T-cell (primary cell): ENCODE results near the gene ADAT1. TPM values are rescaled to one million over a fixed set of nuclear protein-coding genes. Genes with fewer than 3 reads are reported as not detected.

Source experiments
- ATAC-seq, 4 experiments: fragments of 200-7000 bp in 3 of 4; fragments of 150-1000 bp in 1 of 4; cut with Tn5 transposase; replicated peaks in 1 of 4; 1 replicate in 3 of 4; 2 replicates in 1 of 4; pipeline ENCODE4 v1.10.0; 2021; ENCODE audit warnings: moderate library complexity in 3 of 4, mild to moderate bottlenecking in 2 of 4, moderate number of reproducible peaks in 1 of 4
- CTCF ChIA-PET, 2 donors: fragments of 300-600 bp; sonication (Branson Sonifier 250); formaldehyde crosslinking; loops; one replicate each; lab custom pipeline; 2022; ENCODE audit warnings: antibody characterized with exemption in 2 of 2; lab: Charles Lee
- POLR2A ChIA-PET, 2 donors: fragments of 300-600 bp; sonication (Branson Sonifier 250); formaldehyde crosslinking; loops; one replicate each; lab custom pipeline; 2022; ENCODE audit warnings: antibody characterized with exemption in 2 of 2; lab: Charles Lee
- DNase-seq, 35 experiments: peaks; one replicate each; pipeline versions ENCODE4 v3.0.0 to v3.0.0-alpha.2; 2013 to 2023
- H3K27ac ChIP-seq: one replicate; pipeline ENCODE4 v1.5.1; 2013; ENCODE audit warnings: low read length
- H3K27me3 ChIP-seq, 2 experiments: replicated peaks in 1 of 2; 1 replicate in 1 of 2; 2 replicates in 1 of 2; pipeline versions ENCODE4 v1.6.1 to v1.7.0; 2013; ENCODE audit warnings: low read length in 1 of 2, mixed read lengths in 1 of 2; ENCODE audit not compliant: control insufficient read depth in 2 of 2, insufficient read depth in 2 of 2; ENCODE audit errors: extremely low read depth in 1 of 2
- H3K36me3 ChIP-seq, 2 donors: 1 replicate in 1 of 2; 2 replicates in 1 of 2; pipeline versions ENCODE4 v1.6.1 to v1.7.0; 2013; ENCODE audit warnings: low read length in 1 of 2; ENCODE audit not compliant: control insufficient read depth in 2 of 2, insufficient read depth in 1 of 2; ENCODE audit errors: extremely low read depth in 1 of 2
- H3K4me1 ChIP-seq, 2 experiments: 1 replicate in 1 of 2; 2 replicates in 1 of 2; pipeline versions ENCODE4 v1.6.1 to v1.7.0; 2013; ENCODE audit warnings: low read length in 2 of 2, mixed read lengths in 1 of 2; ENCODE audit not compliant: insufficient read depth in 2 of 2, control insufficient read depth in 1 of 2; ENCODE audit errors: extremely low read depth in 1 of 2
- H3K4me3 ChIP-seq, 2 donors: 1 replicate in 1 of 2; 2 replicates in 1 of 2; pipeline versions ENCODE4 v1.5.1 to v1.7.0; 2013; ENCODE audit warnings: mild to moderate bottlenecking in 2 of 2, low read length in 1 of 2, moderate library complexity in 1 of 2; ENCODE audit not compliant: control insufficient read depth in 1 of 2; ENCODE audit errors: extremely low read depth in 1 of 2
- H3K9me3 ChIP-seq: 2 replicates; pipeline ENCODE4 v1.7.0; 2013
- H3K27ac Mint-ChIP-seq, 2 donors: one replicate each; pipeline ENCODE4 v1.8.0; 2020 to 2021; ENCODE audit warnings: mild to moderate bottlenecking in 2 of 2, mixed read lengths in 2 of 2
- H3K27me3 Mint-ChIP-seq, 2 donors: one replicate each; pipeline ENCODE4 v1.8.0; 2021 to 2022; ENCODE audit warnings: mixed read lengths in 2 of 2
- H3K36me3 Mint-ChIP-seq: one replicate; pipeline ENCODE4 v1.8.0; 2021; ENCODE audit warnings: mixed read lengths
- H3K4me1 Mint-ChIP-seq, 3 donors: one replicate each; pipeline ENCODE4 v1.8.0; 2020 to 2022; ENCODE audit warnings: mixed read lengths in 3 of 3, mild to moderate bottlenecking in 1 of 3
- H3K4me3 Mint-ChIP-seq, 3 donors: one replicate each; pipeline ENCODE4 v1.8.0; 2020 to 2022; ENCODE audit warnings: mild to moderate bottlenecking in 3 of 3, mixed read lengths in 3 of 3, moderate library complexity in 3 of 3
- H3K9me3 Mint-ChIP-seq, 3 donors: one replicate each; pipeline ENCODE4 v1.8.0; 2020 to 2022; ENCODE audit warnings: mixed read lengths in 3 of 3
- WGBS: methylation state at CpG from one replicate; pipeline ENCODE4 v1.1.5; 2013; ENCODE audit warnings: missing lambda C conversion rate; ENCODE audit not compliant: insufficient coverage; 5-methylcytosine and 5-hydroxymethylcytosine counted together
- total RNA-seq, 35 experiments: library from RNA in 6 of 35; stranded (reverse) in 6 of 35; fragments of 120-200 nt in 1 of 35; gene quantifications; one replicate each; pipeline versions ENCODE4 v1.2.1 to v1.2.4 and lab custom pipeline; 2013 to 2026

ADAT1 gene
- total RNA-seq, 5 donors from 2014 or later (not counting 1 experiment from before 2014, with no cell fraction given), result 62.9 to 79.2 (median 72.0) TPM

GRCh38 chr16:75640598-75640997, 17.5 kb upstream of the ADAT1 start:
- Histone ChIP-seq H3K9me3 (no peaks in the 10 kb centered on the region), H3K4me3 (no peak overlapping the region), H3K27ac (no peak overlapping the region), H3K4me1 (peaks cover 19 to 23% of the 10 kb centered on the region in 2 experiments), H3K36me3 (peaks cover 12 to 82% of the 10 kb centered on the region in 2 donors), H3K27me3 (no peaks in the 10 kb centered on the region)
- 96% methylated on average over 4 of the region's 6 CpGs for WGBS
- H3K27me3 Mint-ChIP-seq, result no peaks in the 10 kb centered on the region
- H3K27ac Mint-ChIP-seq, result no peak overlapping the region
- no peaks in the 10 kb centered on the region for H3K9me3 Mint-ChIP-seq
- H3K36me3 Mint-ChIP-seq, result peaks cover 67% of the 10 kb centered on the region
- no peak for DNase-seq
- POLR2A ChIA-PET, result no interaction called here
- H3K4me1 Mint-ChIP-seq, result peaks cover 41 to 49% (median 47%) of the 10 kb centered on the region in 3 donors
- CTCF ChIA-PET, result interaction anchor here in 1 of 2 donors (1.4 kb wide), 1 partner anchor 10 kb away, joined by 4 read pairs; no protein-coding TSS in a partner anchor
- no peak for ATAC-seq
- no peak overlapping the region for H3K4me3 Mint-ChIP-seq

GRCh38 chr16:75635036-75635435, 12.0 kb upstream of the ADAT1 start:
- H3K36me3 ChIP-seq, result peaks cover 23 to 88% of the 10 kb centered on the region in 2 donors
- no peak overlapping the region for H3K27ac ChIP-seq
- Mint-ChIP-seq H3K27ac (no peak overlapping the region), H3K4me1 (peaks cover 6 to 12% (median 9%) of the 10 kb centered on the region in 3 donors), H3K27me3 (no peaks in the 10 kb centered on the region), H3K4me3 (no peak overlapping the region), H3K36me3 (peaks cover 62% of the 10 kb centered on the region), H3K9me3 (no peaks in the 10 kb centered on the region)
- no peaks in the 10 kb centered on the region for H3K9me3 ChIP-seq
- no peak overlapping the region for H3K4me3 ChIP-seq
- no CpG with 5 or more reads among the region's 3 CpGs for WGBS
- ChIA-PET POLR2A (no interaction called here), CTCF (interaction anchor here in 1 of 2 donors (0.7 kb wide), 1 partner anchor 246 kb away, joined by 3 read pairs; no protein-coding TSS in a partner anchor)
- DNase-seq (no peak), ATAC-seq (no peak)
- no peaks in the 10 kb centered on the region for H3K27me3 ChIP-seq
- no peaks in the 10 kb centered on the region for H3K4me1 ChIP-seq

GRCh38 chr16:75632857-75633256, 9.8 kb upstream of the ADAT1 start:
- peaks cover 69% of the 10 kb centered on the region for H3K36me3 Mint-ChIP-seq
- WGBS, result 90% methylated on average over 2 of the region's 8 CpGs

GRCh38 chr16:75630052-75630451, 7.0 kb upstream of the ADAT1 start:
- H3K27ac ChIP-seq, result no peak overlapping the region
- H3K9me3 Mint-ChIP-seq, result no peaks in the 10 kb centered on the region
- no peaks in the 10 kb centered on the region for H3K9me3 ChIP-seq
- no peak overlapping the region for H3K27ac Mint-ChIP-seq
- peaks cover 69% of the 10 kb centered on the region for H3K36me3 Mint-ChIP-seq
- ATAC-seq (no peak), DNase-seq (no peak)
- H3K4me1 ChIP-seq, result peaks cover 20 to 21% of the 10 kb centered on the region in 2 experiments
- ChIA-PET CTCF (interaction anchor here (0.6 to 1.1 kb wide), 4 partner anchors 9 to 161 kb away, joined by 3 to 7 read pairs (median 4); no protein-coding TSS in a partner anchor), POLR2A (interaction anchor here in 1 of 2 donors (1.4 kb wide), 1 partner anchor 17 kb away, joined by 4 read pairs; the partner anchor contains the start of genes KARS1 and TERF2IP)
- no peak overlapping the region for H3K4me3 ChIP-seq
- 100% methylated on average over 2 of the region's 3 CpGs for WGBS
- peaks cover 14 to 87% of the 10 kb centered on the region in 2 donors for H3K36me3 ChIP-seq
- no peak overlapping the region for H3K4me3 Mint-ChIP-seq
- H3K4me1 Mint-ChIP-seq, result peaks cover 26 to 44% (median 31%) of the 10 kb centered on the region in 3 donors
- H3K27me3 Mint-ChIP-seq, result no peaks in the 10 kb centered on the region
- H3K27me3 ChIP-seq, result no peaks in the 10 kb centered on the region

More at GRCh38 chr16:75632857-75633256, 9.8 kb upstream of the ADAT1 start:
- H3K27ac ChIP-seq, result no peak overlapping the region
- ChIA-PET CTCF (interaction anchor here in 1 of 2 donors (0.6 kb wide), 1 partner anchor 115 kb away, joined by 3 read pairs; no protein-coding TSS in a partner anchor), POLR2A (no interaction called here)
- Mint-ChIP-seq H3K4me3 (no peak overlapping the region), H3K4me1 (peaks cover 16 to 17% (median 16%) of the 10 kb centered on the region in 3 donors), H3K9me3 (no peaks in the 10 kb centered on the region), H3K27ac (no peak overlapping the region), H3K27me3 (no peaks in the 10 kb centered on the region)
- H3K4me1 ChIP-seq, result peaks cover 10 to 11% of the 10 kb centered on the region in 2 experiments
- peaks cover 18 to 93% of the 10 kb centered on the region in 2 donors for H3K36me3 ChIP-seq
- ATAC-seq (no peak), DNase-seq (no peak)
- no peak overlapping the region for H3K4me3 ChIP-seq
- no peaks in the 10 kb centered on the region for H3K9me3 ChIP-seq
- H3K27me3 ChIP-seq, result no peaks in the 10 kb centered on the region

- ATAC-seq (no peak), DNase-seq (no peak)
- Mint-ChIP-seq H3K4me3 (peak overlapping the region in 1 of 3 donors; percentile 29), H3K27me3 (no peaks in the 10 kb centered on the region), H3K36me3 (peaks cover 66% of the 10 kb centered on the region), H3K4me1 (peaks cover 30 to 49% (median 31%) of the 10 kb centered on the region in 3 donors), H3K9me3 (no peaks in the 10 kb centered on the region), H3K27ac (peak overlapping the region; percentile 68 to 72)
- POLR2A ChIA-PET, result no interaction called here
- CTCF ChIA-PET, result interaction anchor here in 1 of 2 donors (0.6 kb wide), 1 partner anchor 301 kb away, joined by 3 read pairs; no protein-coding TSS in a partner anchor
- peaks cover 10 to 78% of the 10 kb centered on the region in 2 donors for H3K36me3 ChIP-seq
- no peak overlapping the region for H3K4me3 ChIP-seq
- no peaks in the 10 kb centered on the region for H3K9me3 ChIP-seq
- 90% methylated on average over 10 of the region's 10 CpGs for WGBS
- H3K27ac ChIP-seq, result peak overlapping the region; percentile 56
- no peaks in the 10 kb centered on the region for H3K27me3 ChIP-seq
- peaks cover 20 to 21% of the 10 kb centered on the region in 2 experiments for H3K4me1 ChIP-seq
Observed at GRCh38 chr16:75629132-75629531, 6.1 kb upstream of the ADAT1 start.

GRCh38 chr16:75628351-75628750, 5.3 kb upstream of the ADAT1 start:
- Histone ChIP-seq H3K9me3 (no peaks in the 10 kb centered on the region), H3K36me3 (peaks cover 8 to 72% of the 10 kb centered on the region in 2 donors), H3K27me3 (no peaks in the 10 kb centered on the region), H3K4me3 (no peak overlapping the region), H3K4me1 (peaks cover 20 to 27% of the 10 kb centered on the region in 2 experiments), H3K27ac (peak overlapping the region; percentile 56)
- H3K27ac Mint-ChIP-seq, result peak overlapping the region; percentile 78 to 84
- ATAC-seq (no peak), DNase-seq (no peak)
- peaks cover 31 to 54% (median 34%) of the 10 kb centered on the region in 3 donors for H3K4me1 Mint-ChIP-seq
- H3K9me3 Mint-ChIP-seq, result no peaks in the 10 kb centered on the region
- H3K36me3 Mint-ChIP-seq, result peaks cover 60% of the 10 kb centered on the region
- CTCF ChIA-PET, result interaction anchor here in 1 of 2 donors (0.7 to 0.9 kb wide), 2 partner anchors 17 to 19 kb away, joined by 3 to 4 read pairs; partner anchors contain the start of genes KARS1 and TERF2IP
- no peaks in the 10 kb centered on the region for H3K27me3 Mint-ChIP-seq
- 80% methylated on average over 1 of the region's 4 CpGs for WGBS
- POLR2A ChIA-PET, result interaction anchor here in 1 of 2 donors (0.5 to 1.3 kb wide), 3 partner anchors 11 to 19 kb away, joined by 3 to 11 read pairs (median 4); partner anchors contain the start of genes KARS1 and TERF2IP
- peak overlapping the region in 1 of 3 donors; percentile 44 for H3K4me3 Mint-ChIP-seq
